HG03575 (cell line): Measurements from ENCODE around the gene SPATA1.

Source experiments
- ATAC-seq: cut with Tn5 transposase; IDR thresholded peaks from one replicate; pipeline ENCODE4 v1.9.1; 2021; ENCODE audit not compliant: unreplicated experiment, insufficient number of reproducible peaks, low FRiP score; ENCODE audit errors: extremely low read depth

The SPATA1 gene, protein sequence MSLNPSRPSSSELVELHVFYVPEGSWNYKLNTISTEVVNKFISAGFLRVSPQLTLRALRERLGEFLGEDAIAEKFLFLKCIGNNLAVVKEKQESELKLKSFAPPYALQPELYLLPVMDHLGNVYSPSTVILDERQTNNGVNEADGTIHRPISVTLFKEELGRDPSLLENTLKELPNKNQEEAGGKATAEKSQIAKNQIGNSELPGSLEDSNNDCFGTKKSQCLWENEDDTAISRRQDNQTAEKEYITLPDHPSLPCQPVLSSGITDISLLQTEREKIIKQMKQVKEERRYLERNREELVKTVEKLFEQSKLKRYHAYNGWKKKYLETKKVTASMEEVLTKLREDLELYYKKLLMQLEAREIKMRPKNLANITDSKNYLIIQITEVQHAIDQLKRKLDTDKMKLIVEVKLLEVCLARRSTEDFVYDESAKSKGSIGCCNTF

DNA sequence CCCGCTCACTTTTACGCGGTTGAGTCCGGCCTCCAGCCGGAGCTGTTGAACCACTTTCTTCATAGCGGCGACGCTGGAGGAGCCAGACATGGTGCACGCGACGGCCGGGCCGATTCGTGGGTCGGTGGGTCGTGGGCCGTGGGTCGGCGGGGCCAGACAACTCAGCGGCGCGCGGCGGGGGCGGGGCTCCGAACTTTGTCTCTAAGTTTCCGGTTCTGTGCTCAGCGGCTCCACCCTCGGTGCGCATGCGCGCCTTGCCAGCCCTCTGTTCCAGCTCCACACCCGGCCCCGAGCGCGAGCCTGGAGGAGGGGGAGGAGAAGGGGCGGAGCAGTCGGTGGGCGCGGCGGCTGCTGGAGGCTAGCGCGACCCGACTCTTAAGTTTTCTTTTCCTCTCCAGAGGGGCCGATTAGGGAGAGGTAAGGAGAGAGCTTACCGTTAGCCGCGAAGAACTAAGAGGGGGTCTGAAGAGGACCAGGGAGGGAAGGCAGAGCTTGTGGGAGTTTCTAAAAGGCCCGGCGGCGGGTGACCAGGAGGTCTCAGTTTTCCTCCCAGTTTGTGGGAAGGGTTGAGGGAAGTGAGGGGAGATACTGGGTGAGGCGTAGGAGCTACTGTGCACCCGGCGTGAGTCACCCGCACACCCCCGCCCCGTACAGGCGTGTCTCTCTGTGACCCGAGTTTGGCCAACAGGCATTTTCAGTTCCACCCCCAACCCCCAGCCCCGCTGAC lies at the start of gene SPATA1, which contains the start of gene GNG5:
SPATA1 (plus strand) TSS at position 385 of the 727 bp plus-strand sequence. CDS start 9,974 bp downstream, outside the sequence.
GNG5 (minus strand) TSS at position 580 of the 727 bp plus-strand sequence; CDS start at position 90, 490 bp downstream.
- peak; percentile 48 for ATAC-seq

DNA sequence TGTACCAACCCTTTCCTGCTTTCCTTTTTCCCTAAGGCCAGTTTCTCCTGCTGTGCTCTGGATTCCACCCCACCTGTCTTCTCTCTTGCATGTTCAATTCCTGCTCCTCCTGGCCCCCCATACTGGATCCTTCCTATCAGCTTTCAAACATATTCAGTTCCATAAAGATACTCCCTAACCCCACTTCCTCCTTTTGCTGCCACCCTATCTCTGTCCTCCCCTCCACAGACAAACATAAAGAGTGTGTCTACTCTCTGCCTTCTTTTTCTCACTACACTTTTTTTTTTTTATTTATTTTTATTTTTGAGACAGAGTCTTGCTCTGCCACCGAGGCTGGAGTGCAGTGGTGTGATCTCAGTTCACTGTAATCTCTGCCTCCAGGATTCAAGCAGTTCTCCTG lies 44.1 kb upstream of the SPATA1 start:
- no peak for ATAC-seq

- ATAC-seq = no peak
Observed at GRCh38 chr1:84467298-84467697, 38.9 kb upstream of the SPATA1 start.

- no peak for ATAC-seq
Observed at GRCh38 chr1:84476225-84476624, 30.0 kb upstream of the SPATA1 start.

- peak; percentile 74 for ATAC-seq
Observed at GRCh38 chr1:84478876-84479868, 27.0 kb upstream of the SPATA1 start, which contains the start of gene RPF1. RPF1 (plus strand) TSS chr1:84479266; CDS start chr1:84479282, 16 bp downstream.

DNA sequence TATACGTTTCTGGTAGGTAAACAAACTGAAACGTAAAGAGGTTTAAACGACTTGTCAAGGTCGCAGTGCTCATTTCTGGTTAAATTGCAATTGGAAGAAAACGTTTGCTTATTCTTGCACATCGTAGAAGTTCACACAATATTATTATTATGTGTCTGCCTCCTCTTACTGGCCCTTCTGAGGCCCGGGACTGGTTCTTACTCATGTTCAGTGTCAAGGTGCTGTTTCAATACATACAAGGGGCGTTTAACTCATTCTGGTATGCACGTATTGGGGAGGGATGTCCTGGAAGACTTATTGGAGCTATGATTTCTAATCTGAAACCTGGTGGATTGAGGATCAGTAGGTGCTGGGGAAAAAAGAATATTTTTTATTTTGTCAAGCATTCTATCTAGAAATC lies 26.2 kb upstream of the SPATA1 start:
- ATAC-seq = no peak

- ATAC-seq = no peak
Observed at GRCh38 chr1:84480650-84481049, 25.5 kb upstream of the SPATA1 start.

GRCh38 chr1:84481317-84481716 lies 24.9 kb upstream of the SPATA1 start:
- no peak for ATAC-seq

- no peak for ATAC-seq
Observed at GRCh38 chr1:84488107-84488506, 18.1 kb upstream of the SPATA1 start.

- ATAC-seq = no peak
Observed at GRCh38 chr1:84489766-84490165, 16.4 kb upstream of the SPATA1 start.

- no peak for ATAC-seq
Observed at GRCh38 chr1:84492726-84493125, 13.5 kb upstream of the SPATA1 start.

DNA sequence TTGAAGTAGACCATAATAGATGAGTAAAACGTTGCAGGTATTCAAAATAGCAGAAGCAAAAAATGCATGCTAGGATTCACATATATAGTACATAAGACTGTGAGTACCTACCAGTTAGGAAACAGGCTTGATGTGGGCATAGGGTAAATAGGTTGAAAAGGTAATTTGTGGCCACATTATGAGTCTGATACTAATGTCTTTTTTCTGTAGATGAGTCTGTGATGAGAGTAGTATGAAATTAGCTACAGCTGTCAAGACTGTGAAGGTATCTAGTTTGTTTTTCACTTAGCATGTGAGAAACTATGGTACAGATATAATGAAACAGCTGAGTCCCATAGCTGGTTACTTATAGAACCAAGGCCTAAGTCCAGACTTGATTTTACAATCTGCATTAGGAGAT lies 12.4 kb upstream of the SPATA1 start:
- ATAC-seq = no peak

DNA sequence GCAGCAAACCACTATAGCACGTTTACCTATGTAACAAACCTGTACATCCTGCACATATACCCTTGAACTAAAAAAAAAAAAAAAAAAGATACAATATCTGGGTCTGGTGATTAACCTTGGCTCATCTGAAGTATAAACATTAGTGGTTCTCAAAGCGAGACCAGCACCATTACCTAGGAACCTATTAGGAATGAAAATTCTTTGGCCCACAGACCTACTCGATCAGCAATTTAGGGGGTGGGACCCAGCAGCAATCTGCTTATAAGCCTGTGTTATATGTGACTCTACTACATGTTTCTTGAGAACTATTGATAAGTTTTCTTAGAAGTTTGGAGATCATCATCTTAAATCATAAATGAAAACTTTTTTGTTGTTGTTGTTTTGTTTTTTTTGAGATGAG lies 9.7 kb upstream of the SPATA1 start:
- ATAC-seq = no peak

GRCh38 chr1:84497631-84498275 lies 8.4 kb upstream of the SPATA1 start:
- ATAC-seq = no peak

DNA sequence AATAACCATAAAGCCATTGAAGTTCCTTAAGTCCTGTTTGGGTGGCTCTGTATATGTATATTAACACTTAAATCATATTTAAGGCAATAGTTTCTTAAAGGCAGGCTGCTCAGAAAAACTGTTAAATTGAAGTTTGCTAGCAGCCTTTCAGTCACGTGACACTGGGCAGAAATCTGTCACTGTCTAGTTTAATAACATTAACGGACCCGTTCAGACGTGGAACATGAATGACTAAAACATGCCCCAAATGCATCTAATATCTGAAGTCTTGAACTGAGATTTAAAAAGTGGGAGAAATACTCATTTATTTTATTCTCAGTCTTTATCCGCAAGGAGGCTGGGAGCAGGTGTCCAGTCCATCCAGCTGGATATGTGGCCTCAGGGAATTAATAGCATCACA lies 3.3 kb upstream of the SPATA1 start:
- ATAC-seq = no peak

- ATAC-seq = no peak
Observed at GRCh38 chr1:84504580-84505492, 1.4 kb upstream of the SPATA1 start.

- peak; percentile 14 for ATAC-seq
Observed at GRCh38 chr1:84505493-84506001, 639 bp upstream of the SPATA1 start.
